ENCODE data around the gene ATP10A. TPM values are rescaled to one million over a fixed set of nuclear protein-coding genes. Genes with fewer than 3 reads are reported as not detected.

Gene ATP10A
- polyA plus RNA-seq, 1 donor from 2014 or later: not detected

DNA sequence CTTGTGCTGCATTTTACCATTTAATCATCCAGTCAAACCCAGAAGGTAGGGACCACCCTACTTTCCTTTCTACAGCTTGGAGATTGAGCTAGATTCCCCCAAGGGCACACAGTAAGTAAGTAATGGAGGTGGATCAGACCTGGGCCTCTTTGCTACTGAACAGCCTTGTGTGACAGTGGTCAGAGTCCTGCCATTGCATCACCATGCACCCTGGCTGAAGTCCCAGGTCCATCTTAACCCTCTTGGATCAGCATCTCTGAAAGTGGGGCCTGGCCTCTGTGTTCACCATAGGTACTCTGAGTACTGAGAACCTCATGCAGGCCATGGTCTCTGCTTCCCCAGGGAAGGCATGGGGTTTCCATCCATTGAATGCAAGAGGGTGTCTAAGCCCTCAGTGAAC lies 34.5 kb upstream of the ATP10A start:
- Histone ChIP-seq H3K9me2 (ENCODE audit: insufficient read depth, low read length) (no peaks in the 10 kb centered on the region), H3K4me3 (ENCODE audit: low read length) (no peak overlapping the region), H3K79me2 (replicated peaks; ENCODE audit: insufficient read depth, low read length) (no peaks in the 10 kb centered on the region), H3K9ac (ENCODE audit: low read length) (no peak overlapping the region), H4K20me1 (ENCODE audit: insufficient read depth) (no peaks in the 10 kb centered on the region), H3K9me3 (ENCODE audit: low read length) (no peaks in the 10 kb centered on the region), H3F3A (ENCODE audit: insufficient read depth, low read length, poor library complexity, severe bottlenecking) (no peaks in the 10 kb centered on the region), H3K4me2 (ENCODE audit: low read length) (no peak overlapping the region), H2AFZ (ENCODE audit: low read depth, low read length) (no peak overlapping the region), H3K36me3 (ENCODE audit: insufficient read depth, low read length) (no peaks in the 10 kb centered on the region), H3K27ac (ENCODE audit: low read length) (no peak overlapping the region), H3K27me3 (ENCODE audit: insufficient read depth, low read depth, low read length) (no peaks in the 10 kb centered on the region)
- TF ChIP-seq MXI1 (conservative IDR thresholded peaks at IDR 0.05; ENCODE audit: poor library complexity, severe bottlenecking) (no peak), RAD21 (conservative IDR thresholded peaks at IDR 0.05) (no peak), EZH2 (IDR thresholded peaks at IDR 0.05; ENCODE audit: borderline replicate concordance, insufficient read depth, low read length, poor library complexity, severe bottlenecking) (no peak), EP300 (conservative IDR thresholded peaks at IDR 0.05; ENCODE audit: poor library complexity, severe bottlenecking) (no peak), SMC3 (conservative IDR thresholded peaks at IDR 0.05; ENCODE audit: poor library complexity) (no peak), CTCF (IDR thresholded peaks at IDR 0.05; ENCODE audit: poor library complexity, severe bottlenecking) (no peak), POLR2AphosphoS5 (IDR thresholded peaks at IDR 0.05) (no peak), TAF1 (IDR thresholded peaks at IDR 0.05; ENCODE audit: low read depth) (no peak)
- TF ChIP-seq, protein P1, sequence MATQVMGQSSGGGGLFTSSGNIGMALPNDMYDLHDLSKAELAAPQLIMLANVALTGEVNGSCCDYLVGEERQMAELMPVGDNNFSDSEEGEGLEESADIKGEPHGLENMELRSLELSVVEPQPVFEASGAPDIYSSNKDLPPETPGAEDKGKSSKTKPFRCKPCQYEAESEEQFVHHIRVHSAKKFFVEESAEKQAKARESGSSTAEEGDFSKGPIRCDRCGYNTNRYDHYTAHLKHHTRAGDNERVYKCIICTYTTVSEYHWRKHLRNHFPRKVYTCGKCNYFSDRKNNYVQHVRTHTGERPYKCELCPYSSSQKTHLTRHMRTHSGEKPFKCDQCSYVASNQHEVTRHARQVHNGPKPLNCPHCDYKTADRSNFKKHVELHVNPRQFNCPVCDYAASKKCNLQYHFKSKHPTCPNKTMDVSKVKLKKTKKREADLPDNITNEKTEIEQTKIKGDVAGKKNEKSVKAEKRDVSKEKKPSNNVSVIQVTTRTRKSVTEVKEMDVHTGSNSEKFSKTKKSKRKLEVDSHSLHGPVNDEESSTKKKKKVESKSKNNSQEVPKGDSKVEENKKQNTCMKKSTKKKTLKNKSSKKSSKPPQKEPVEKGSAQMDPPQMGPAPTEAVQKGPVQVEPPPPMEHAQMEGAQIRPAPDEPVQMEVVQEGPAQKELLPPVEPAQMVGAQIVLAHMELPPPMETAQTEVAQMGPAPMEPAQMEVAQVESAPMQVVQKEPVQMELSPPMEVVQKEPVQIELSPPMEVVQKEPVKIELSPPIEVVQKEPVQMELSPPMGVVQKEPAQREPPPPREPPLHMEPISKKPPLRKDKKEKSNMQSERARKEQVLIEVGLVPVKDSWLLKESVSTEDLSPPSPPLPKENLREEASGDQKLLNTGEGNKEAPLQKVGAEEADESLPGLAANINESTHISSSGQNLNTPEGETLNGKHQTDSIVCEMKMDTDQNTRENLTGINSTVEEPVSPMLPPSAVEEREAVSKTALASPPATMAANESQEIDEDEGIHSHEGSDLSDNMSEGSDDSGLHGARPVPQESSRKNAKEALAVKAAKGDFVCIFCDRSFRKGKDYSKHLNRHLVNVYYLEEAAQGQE (IDR thresholded peaks at IDR 0.05; ENCODE audit: borderline replicate concordance): no peak

DNA sequence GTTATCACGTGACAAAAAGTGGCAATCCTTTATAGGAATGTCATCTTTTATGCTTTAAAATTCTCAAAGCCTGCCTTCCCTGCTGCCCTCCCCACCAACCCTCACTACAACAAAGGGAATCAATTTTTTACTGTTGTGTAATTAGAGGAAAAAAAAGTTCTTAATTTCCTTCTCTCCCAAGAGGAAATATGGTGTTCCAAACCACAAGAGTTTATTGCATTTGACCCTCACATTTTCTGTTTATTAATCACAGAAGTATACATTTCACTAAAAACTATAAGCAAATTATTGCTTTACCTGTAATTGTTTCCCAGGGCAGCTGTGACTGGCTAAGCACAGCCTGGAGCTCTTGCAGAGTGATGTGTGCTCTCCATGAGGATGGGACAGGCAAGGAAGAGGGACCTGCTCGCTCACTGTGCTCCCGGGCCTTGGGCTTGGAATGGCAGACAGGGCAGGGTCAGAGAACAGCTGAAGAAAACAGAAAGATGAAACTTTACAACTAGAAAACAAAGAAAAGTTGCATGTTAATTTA lies 31.3 kb upstream of the ATP10A start:
- H3K4me2 ChIP-seq (ENCODE audit: low read length): no peak overlapping the region
- no peaks in the 10 kb centered on the region for H4K20me1 ChIP-seq (ENCODE audit: insufficient read depth)
- no peak overlapping the region for H3K4me3 ChIP-seq (ENCODE audit: low read length)
- no peaks in the 10 kb centered on the region for H3K36me3 ChIP-seq (ENCODE audit: insufficient read depth, low read length)
- H3K9ac ChIP-seq (ENCODE audit: low read length): no peak overlapping the region
- no peak overlapping the region for H3K27ac ChIP-seq (ENCODE audit: low read length)
- no peaks in the 10 kb centered on the region for H3K79me2 ChIP-seq (replicated peaks; ENCODE audit: insufficient read depth, low read length)
- no peaks in the 10 kb centered on the region for H3K27me3 ChIP-seq (ENCODE audit: insufficient read depth, low read depth, low read length)
- H3F3A ChIP-seq (ENCODE audit: insufficient read depth, low read length, poor library complexity, severe bottlenecking): no peaks in the 10 kb centered on the region
- TF ChIP-seq, protein P1 (IDR thresholded peaks at IDR 0.05; ENCODE audit: borderline replicate concordance): no peak
- TF ChIP-seq EP300 (conservative IDR thresholded peaks at IDR 0.05; ENCODE audit: poor library complexity, severe bottlenecking) (no peak), CTCF (IDR thresholded peaks at IDR 0.05; ENCODE audit: poor library complexity, severe bottlenecking) (no peak), POLR2AphosphoS5 (IDR thresholded peaks at IDR 0.05) (no peak), EZH2 (IDR thresholded peaks at IDR 0.05; ENCODE audit: borderline replicate concordance, insufficient read depth, low read length, poor library complexity, severe bottlenecking) (no peak), RAD21 (conservative IDR thresholded peaks at IDR 0.05) (no peak), MXI1 (conservative IDR thresholded peaks at IDR 0.05; ENCODE audit: poor library complexity, severe bottlenecking) (no peak), SMC3 (conservative IDR thresholded peaks at IDR 0.05; ENCODE audit: poor library complexity) (no peak), TAF1 (IDR thresholded peaks at IDR 0.05; ENCODE audit: low read depth) (no peak)
- no peak overlapping the region for H2AFZ ChIP-seq (ENCODE audit: low read depth, low read length)
- no peaks in the 10 kb centered on the region for H3K9me3 ChIP-seq (ENCODE audit: low read length)
- no peaks in the 10 kb centered on the region for H3K9me2 ChIP-seq (ENCODE audit: insufficient read depth, low read length)

All from neural cell (in vitro differentiated cells).